Testis (tissue), 2 donors: ENCODE data around the gene ARHGDIG.

Source experiments
- CTCF ChIP-seq, 3 experiments: fragments of 450-650 bp in 2 of 3; fragments of 200-600 bp in 1 of 3; sonication (generic) in 1 of 3; IDR thresholded peaks; one replicate each; pipeline ENCODE4 v1.5.1; 2016 to 2019; ENCODE audit warnings: antibody characterized with exemption in 3 of 3, mild to moderate bottlenecking in 2 of 3, moderate library complexity in 1 of 3
- POLR2A ChIP-seq: fragments of 450-650 bp; IDR thresholded peaks from one replicate; pipeline ENCODE4 v1.6.1; 2017; ENCODE audit warnings: antibody characterized with exemption, mild to moderate bottlenecking, moderate library complexity

GRCh38 chr16:245105-245504, 35.3 kb upstream of the ARHGDIG start:
- TF ChIP-seq CTCF (IDR thresholded peaks at IDR 0.05) (no peak), POLR2A (no peak)
